GM12873 (cell line): ENCODE measurements around the gene CYP27A1.

ENCODE experiments used
- TF ChIP-seq, protein P1 (sequence below): IDR thresholded peaks from 2 replicates; pipeline ENCODE4 v1.5.1; 2012; ENCODE audit warnings: low read depth, mild to moderate bottlenecking, moderate library complexity, low read length, control low read depth; ENCODE audit not compliant: insufficient read depth; ENCODE audit errors: missing control alignments

Gene CYP27A1

DNA sequence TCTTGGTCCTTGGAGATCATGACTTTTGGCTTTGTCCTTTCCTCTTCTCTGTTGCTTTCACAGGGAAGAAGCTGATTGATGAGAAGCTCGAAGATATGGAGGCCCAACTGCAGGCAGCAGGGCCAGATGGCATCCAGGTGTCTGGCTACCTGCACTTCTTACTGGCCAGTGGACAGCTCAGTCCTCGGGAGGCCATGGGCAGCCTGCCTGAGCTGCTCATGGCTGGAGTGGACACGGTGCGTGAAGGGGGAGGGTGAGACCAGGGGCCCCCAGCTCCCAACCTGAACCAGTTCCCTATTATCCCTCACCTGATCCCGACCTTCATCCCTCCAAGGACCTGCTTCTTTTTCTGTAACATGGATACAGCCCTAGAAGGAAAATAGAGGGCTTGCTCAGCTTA is 30.9 kb downstream of the CYP27A1 start:
- TF ChIP-seq, protein P1, sequence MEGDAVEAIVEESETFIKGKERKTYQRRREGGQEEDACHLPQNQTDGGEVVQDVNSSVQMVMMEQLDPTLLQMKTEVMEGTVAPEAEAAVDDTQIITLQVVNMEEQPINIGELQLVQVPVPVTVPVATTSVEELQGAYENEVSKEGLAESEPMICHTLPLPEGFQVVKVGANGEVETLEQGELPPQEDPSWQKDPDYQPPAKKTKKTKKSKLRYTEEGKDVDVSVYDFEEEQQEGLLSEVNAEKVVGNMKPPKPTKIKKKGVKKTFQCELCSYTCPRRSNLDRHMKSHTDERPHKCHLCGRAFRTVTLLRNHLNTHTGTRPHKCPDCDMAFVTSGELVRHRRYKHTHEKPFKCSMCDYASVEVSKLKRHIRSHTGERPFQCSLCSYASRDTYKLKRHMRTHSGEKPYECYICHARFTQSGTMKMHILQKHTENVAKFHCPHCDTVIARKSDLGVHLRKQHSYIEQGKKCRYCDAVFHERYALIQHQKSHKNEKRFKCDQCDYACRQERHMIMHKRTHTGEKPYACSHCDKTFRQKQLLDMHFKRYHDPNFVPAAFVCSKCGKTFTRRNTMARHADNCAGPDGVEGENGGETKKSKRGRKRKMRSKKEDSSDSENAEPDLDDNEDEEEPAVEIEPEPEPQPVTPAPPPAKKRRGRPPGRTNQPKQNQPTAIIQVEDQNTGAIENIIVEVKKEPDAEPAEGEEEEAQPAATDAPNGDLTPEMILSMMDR: no peak

DNA sequence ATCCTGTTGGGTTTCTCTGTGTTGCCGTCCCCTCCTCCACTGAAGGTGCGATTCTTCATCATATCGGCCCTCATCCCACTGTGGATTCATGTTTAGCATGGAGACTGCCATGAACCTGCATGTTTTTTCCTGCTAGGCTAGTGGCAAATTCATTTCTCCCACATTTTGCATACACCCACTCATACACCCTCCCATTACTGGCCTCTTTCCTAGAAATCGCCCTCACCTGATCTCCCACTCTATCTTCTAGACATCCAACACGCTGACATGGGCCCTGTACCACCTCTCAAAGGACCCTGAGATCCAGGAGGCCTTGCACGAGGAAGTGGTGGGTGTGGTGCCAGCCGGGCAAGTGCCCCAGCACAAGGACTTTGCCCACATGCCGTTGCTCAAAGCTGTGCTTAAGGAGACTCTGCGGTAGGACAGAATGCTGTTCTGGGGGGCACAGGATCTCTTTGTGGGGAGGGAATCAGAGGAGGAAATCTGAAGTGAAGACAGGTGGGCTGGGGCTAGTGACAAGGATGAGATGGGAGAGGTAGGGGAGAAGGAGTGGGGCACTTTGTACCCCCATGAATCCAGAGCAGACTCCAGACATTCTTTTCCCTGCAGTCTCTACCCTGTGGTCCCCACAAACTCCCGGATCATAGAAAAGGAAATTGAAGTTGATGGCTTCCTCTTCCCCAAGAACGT is 32.0 kb downstream of the CYP27A1 start:
- TF ChIP-seq, protein P1: no peak

DNA sequence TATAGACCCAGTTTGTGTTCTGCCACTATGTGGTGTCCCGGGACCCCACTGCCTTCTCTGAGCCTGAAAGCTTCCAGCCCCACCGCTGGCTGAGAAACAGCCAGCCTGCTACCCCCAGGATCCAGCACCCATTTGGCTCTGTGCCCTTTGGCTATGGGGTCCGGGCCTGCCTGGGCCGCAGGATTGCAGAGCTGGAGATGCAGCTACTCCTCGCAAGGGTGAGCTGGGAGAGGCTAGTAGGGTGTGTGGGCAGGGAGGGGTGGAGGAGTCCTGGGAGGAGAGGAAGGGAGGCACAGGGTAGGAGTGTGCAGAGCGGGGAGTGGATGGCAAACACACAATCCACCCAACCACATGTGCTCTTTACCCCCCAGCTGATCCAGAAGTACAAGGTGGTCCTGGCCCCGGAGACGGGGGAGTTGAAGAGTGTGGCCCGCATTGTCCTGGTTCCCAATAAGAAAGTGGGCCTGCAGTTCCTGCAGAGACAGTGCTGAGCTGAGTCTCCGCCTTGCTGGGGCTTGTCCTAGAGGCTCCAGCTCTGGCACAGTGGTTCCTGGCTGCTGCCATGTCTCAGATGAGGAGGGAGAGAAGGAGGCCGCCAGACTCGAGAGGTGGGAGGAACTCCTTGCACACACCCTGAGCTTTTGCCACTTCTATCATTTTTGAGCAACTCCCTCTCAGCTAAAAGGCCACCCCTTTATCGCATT is 32.7 kb downstream of the CYP27A1 start:
- TF ChIP-seq, protein P1: no peak

DNA sequence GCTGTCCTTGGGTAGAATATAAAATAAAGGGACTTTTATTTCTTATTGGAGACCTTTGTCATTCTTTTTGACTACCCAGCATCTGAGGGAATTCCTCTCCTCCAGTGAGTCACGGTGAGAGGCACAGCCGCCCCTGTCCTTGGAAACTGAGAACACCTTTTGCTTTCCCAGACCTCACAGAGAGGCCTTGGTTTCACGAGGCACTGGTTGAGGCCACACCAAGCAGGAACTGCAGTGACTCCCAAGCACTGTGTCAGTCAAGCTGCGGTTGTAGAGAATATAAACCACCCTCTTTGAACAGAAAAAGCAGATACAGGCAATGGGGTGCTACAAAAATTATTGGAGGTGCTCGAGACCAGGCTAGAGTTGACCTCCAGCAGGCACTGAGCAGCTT is 33.3 kb downstream of the CYP27A1 start:
- TF ChIP-seq, protein P1: no peak

DNA sequence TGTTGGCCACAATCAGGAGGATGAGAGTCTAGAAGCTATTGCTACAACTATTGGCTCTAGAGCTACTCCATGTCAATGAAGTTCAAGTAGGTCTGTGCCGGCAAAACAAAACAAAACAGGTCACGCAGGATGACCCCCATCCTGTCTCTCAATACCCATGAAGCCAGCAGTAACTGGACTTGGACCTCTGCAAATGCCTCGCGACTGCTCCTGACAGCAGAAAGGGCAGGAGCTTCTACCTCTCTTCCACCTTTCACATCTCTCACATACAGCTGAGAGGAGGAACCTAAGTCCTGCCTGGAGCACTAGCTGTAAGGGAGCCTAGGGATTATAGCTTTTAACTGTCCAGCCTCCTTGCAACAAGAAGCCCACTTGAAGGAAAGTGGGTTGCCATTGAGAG is 33.7 kb downstream of the CYP27A1 start:
- TF ChIP-seq, protein P1: no peak

DNA sequence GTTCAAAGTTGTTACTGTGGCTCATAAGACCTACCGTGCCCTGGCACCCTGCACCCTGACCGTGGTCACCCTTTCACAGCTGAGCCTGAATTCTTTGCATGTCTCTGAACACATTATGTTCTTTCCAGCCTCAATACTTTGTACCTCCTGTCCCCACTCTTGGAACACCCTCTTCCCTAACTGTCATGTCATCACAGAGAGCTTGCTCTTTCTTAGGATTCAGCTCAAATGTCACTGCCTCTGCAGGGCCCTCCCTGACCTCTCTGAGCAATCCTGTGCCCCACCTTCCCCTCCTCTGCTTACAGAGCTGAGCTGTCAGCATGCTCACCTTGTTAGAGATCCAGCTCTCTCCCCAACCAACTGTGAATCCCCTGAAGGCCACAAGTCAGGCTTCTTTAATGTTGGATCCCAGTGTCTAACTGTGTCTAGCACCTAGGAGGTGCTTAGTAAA is 34.6 kb downstream of the CYP27A1 start:
- TF ChIP-seq, protein P1: no peak

DNA sequence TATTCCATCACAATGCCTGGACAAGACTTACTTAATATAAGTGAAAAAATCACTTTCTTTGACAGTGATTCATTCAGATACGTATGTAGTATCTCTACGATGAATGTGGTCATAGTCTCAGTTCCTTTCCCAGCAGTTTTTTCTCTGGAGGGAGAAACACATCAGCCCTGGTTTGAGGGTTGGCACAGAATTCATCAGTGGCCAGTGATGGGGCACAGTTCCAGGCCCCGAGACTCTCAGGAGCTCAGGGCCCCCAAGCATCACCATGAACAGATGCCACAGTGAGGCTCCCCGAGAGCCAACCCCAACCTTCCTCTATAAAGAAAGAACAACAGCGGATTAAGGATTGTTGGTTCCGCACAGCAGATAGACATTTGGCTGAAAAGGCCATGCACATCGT is 37.1 kb downstream of the CYP27A1 start:
- TF ChIP-seq, protein P1: no peak
